Breast epithelium (tissue), 4 donors: ENCODE data around the gene NT5DC1. TPM values are rescaled to one million over a fixed set of nuclear protein-coding genes. Genes with fewer than 3 reads are reported as not detected.
A peak's percentile ranks its signal among the peaks of the same experiment; 100 is the strongest.
"Not testable (repeated sequence)": the region's sequence is repeated elsewhere in the genome, so short reads cannot be mapped to it uniquely, and the experiment has no call there.

ENCODE experiments used
- DNase-seq, 2 donors: peaks; one replicate each; pipeline ENCODE4 v3.0.0-alpha.2; 2019; ENCODE audit warnings: low spot score in 2 of 2
- H3K27ac ChIP-seq, 2 donors: fragments of 200-600 bp; sonication (generic) in 1 of 2; one replicate each; pipeline ENCODE4 v1.5.1; 2016 to 2019; ENCODE audit warnings: mild to moderate bottlenecking in 1 of 2
- H3K27me3 ChIP-seq, 2 donors: fragments of 200-600 bp; sonication (generic) in 1 of 2; one replicate each; pipeline versions ENCODE4 v1.5.1 to v1.6.0; 2017 to 2019; ENCODE audit warnings: control low read depth in 1 of 2, mild to moderate bottlenecking in 1 of 2
- H3K36me3 ChIP-seq: fragments of 200-600 bp; one replicate; pipeline ENCODE4 v1.5.1; 2019
- H3K4me1 ChIP-seq, 2 donors: fragments of 200-600 bp; sonication (generic); one replicate each; pipeline ENCODE4 v1.5.1; 2016 to 2019; ENCODE audit warnings: control low read depth in 1 of 2
- H3K4me3 ChIP-seq, 3 donors: fragments of 200-600 bp; sonication (generic); 1 replicate in 2 of 3; 2 replicates in 1 of 3; pipeline ENCODE4 v1.5.1; 2016 to 2019; ENCODE audit warnings: mild to moderate bottlenecking in 3 of 3, moderate library complexity in 2 of 3
- H3K9me3 ChIP-seq, 2 donors: fragments of 200-600 bp; sonication (generic) in 1 of 2; one replicate each; pipeline ENCODE4 v1.5.1; 2016 to 2019; ENCODE audit warnings: control low read depth in 1 of 2
- CTCF ChIP-seq, 3 donors: fragments of 450-650 bp; IDR thresholded peaks; one replicate each; pipeline ENCODE4 v1.5.1; 2016 to 2017; ENCODE audit warnings: antibody characterized with exemption in 3 of 3, mild to moderate bottlenecking in 3 of 3, moderate library complexity in 3 of 3
- POLR2A ChIP-seq: fragments of 450-650 bp; IDR thresholded peaks from one replicate; pipeline ENCODE4 v1.6.1; 2016; ENCODE audit warnings: antibody characterized with exemption, mild to moderate bottlenecking, moderate library complexity
- POLR2AphosphoS5 ChIP-seq, 3 donors: sonication (generic); formaldehyde crosslinking; IDR thresholded peaks; one replicate each; pipeline ENCODE4 v1.6.1; 2017; ENCODE audit warnings: antibody characterized with exemption in 3 of 3
- intact Hi-C: fragments of 100-400 bp; cut with DNase I; formaldehyde crosslinking; loops from one replicate; pipeline ENCODE4 v1.15.1; 2023; ENCODE audit warnings: low total_unique reads
- total RNA-seq, 3 donors: library from RNA; depleted of rRNA; stranded (reverse); fragments of >200 nt; gene quantifications; one replicate each; pipeline ENCODE4 v1.1.0, GENCODE V29; 2016

NT5DC1 gene
- total RNA-seq, 3 donors from 2014 or later = 11.2 to 13.3 (median 11.8) TPM

DNA sequence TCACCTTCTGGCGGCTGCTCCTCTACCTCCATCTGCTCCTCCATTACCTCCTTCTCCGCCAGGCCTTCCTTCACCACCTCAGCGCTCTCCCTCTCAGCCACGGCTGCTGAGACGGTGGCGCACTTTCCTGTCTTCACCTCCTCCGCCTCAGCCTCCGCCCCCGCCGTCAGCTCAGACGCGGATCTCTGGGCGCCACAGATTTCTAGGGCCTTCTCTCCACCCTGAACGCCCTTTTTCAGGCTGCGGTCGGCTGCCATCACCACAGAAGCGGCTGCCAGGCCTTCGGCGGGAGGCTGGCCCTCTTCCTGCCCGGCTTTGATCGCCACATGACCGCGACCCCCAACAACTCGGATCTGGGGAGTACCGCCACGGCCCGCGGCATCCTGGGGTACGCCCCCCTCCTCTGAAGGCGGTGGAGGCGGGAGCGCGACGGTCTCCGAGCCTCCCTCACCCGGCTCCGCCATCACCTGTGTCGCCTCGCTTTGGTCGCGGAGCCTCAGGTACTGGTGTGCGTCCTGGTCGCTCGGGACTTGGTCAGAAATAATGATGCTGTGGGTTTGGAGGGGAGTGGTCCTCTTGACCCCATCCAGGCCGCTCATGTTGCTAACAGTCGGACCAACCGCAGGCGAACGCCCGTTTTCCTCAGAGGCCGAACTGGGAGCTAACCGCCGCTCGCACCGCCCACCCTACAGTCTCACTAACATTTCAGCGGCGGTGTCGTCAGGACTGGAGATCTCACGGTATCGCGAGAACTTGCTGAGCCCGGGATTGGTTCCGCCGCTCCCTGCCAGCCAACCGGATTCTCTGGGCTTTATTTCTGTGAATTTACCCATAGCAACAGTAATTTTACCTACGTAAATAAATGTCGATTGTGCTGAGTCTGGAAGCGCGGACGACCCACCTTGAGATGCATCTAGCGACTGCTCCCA, 178.8 kb downstream of the NT5DC1 start, which contains the start of gene TSPYL1:
Gene TSPYL1 (minus strand): TSS at position 699 of the 929 bp plus-strand sequence. CDS start 100 bp downstream, at position 599.
- Histone ChIP-seq H3K36me3 (no peaks in the 10 kb centered on the region), H3K4me3 (peak within 1 kb of the TSS; percentile 89 to 91 (median 90)), H3K27ac (peak within 1 kb of the TSS; percentile 99 to 100), H3K27me3 (no peaks in the 10 kb centered on the region), H3K9me3 (no peaks in the 10 kb centered on the region), H3K4me1 (peaks cover 0 to 13% of the 10 kb centered on the region in 2 donors)
- TF ChIP-seq CTCF (IDR thresholded peaks at IDR 0.05) (no peak), POLR2AphosphoS5 (IDR thresholded peaks at IDR 0.05) (peak; percentile 93 to 99 (median 96)), POLR2A (peak; percentile 97)
- intact Hi-C loops = no loop called here
- DNase-seq = peak; percentile 96 to 97

DNA sequence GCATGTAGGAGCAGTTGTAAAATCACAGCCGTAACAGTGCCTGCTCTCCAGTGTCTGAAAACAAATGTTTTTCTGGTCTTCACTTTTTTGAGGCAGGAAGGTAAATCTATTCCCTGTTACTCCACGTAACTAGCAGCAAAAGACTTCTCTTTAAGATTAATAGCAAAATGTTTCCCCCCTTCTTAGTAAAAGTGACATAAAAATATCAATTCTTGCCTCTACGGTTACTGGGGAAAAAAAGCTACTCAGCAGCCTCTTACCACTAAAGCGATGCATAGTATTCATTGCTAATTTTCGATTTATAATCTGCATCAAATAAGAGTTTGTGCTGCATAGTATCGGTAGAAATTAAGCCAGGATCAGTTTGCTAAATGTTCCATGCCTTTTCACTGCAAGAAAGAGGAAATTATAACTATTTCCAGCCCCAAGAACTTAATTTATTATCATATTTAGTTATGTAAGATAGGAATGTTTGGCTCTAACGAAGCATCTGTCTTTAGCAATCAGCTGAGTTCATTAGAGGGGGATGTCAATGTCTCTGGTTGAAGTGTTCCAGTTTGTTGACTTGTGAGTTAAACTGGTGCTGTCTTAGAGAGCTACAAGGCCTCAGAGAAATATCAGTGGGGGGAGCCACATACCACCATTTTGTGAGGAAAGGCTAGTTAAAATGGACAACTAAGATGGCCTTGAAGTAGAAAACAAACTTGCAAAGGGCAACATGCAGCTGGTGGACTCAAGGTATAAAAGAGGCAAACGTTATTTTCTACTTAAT, 179.7 kb downstream of the NT5DC1 start:
- H3K4me1 ChIP-seq = peaks cover 0 to 13% of the 10 kb centered on the region in 2 donors
- DNase-seq = no peak
- H3K27ac ChIP-seq = peak overlapping the region; percentile 99 to 100
- peak overlapping the region; percentile 89 to 91 (median 90) for H3K4me3 ChIP-seq
- intact Hi-C loops = no loop called here
- H3K27me3 ChIP-seq = no peaks in the 10 kb centered on the region
- no peak for TF ChIP-seq CTCF (IDR thresholded peaks at IDR 0.05)
- TF ChIP-seq POLR2AphosphoS5 (IDR thresholded peaks at IDR 0.05) = no peak
- TF ChIP-seq POLR2A = no peak
- H3K36me3 ChIP-seq = no peaks in the 10 kb centered on the region
- no peaks in the 10 kb centered on the region for H3K9me3 ChIP-seq

DNA sequence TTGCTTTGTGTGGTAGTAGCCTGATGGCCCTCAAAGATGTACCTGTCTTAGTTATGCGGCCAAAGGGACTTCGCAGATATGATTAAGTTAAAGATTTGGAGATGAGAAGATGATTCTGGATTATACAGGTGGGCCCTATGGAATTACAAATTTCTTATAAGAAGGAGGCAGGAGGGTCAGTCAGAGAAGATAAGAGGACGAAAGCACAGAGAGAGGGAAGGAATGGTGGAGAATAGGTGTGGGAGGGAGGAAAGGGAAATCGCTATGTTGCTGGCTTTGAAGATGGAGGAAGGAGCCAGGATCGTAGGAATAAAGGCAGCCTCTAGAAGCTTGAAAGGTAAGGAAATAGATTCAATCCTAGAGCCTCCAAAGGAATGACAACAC, 180.3 kb downstream of the NT5DC1 start:
- Histone ChIP-seq H3K9me3 (no peaks in the 10 kb centered on the region), H3K4me3 (peak overlapping the region in 2 of 3 donors; percentile 90 to 91), H3K27ac (peak overlapping the region; percentile 99 to 100), H3K36me3 (no peaks in the 10 kb centered on the region), H3K27me3 (no peaks in the 10 kb centered on the region), H3K4me1 (peaks cover 0 to 13% of the 10 kb centered on the region in 2 donors)
- TF ChIP-seq CTCF (IDR thresholded peaks at IDR 0.05) = no peak
- TF ChIP-seq POLR2AphosphoS5 (IDR thresholded peaks at IDR 0.05) = no peak
- no peak for TF ChIP-seq POLR2A
- intact Hi-C loops = no loop called here
- no peak for DNase-seq

GRCh38 chr6:116282698-116283097, 182.0 kb downstream of the NT5DC1 start:
- Histone ChIP-seq H3K9me3 (no peaks in the 10 kb centered on the region), H3K4me1 (peaks cover 0 to 7% of the 10 kb centered on the region in 2 donors), H3K27me3 (no peaks in the 10 kb centered on the region), H3K36me3 (no peaks in the 10 kb centered on the region), H3K4me3 (no peak overlapping the region), H3K27ac (no peak overlapping the region)
- intact Hi-C loops = no loop called here
- no peak for DNase-seq
- TF ChIP-seq POLR2A = no peak

DNA sequence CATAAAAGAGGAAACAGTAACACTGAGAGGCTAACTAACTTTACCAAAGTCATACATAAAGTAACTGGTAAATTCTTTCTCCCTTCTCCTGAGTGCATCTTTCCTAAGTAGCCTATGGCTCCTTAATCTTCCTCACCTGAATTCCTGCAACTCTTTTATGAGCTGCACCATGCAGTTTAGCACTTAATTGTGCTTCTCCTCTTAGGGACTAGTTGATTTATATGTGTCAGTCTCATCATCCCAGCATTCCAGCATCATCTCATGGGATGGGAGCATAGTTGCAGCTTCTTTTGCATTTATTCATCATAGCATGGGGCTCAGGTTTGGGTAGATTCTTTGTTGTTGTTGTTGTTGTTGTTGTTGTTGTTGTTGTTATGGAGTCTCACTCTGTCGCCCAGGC, 182.5 kb downstream of the NT5DC1 start:
- intact Hi-C loops = no loop called here
- Histone ChIP-seq H3K4me3 (no peak overlapping the region), H3K27ac (no peak overlapping the region), H3K4me1 (peaks cover 0 to 2% of the 10 kb centered on the region in 2 donors), H3K36me3 (no peaks in the 10 kb centered on the region), H3K9me3 (no peaks in the 10 kb centered on the region), H3K27me3 (no peaks in the 10 kb centered on the region)
- no peak for TF ChIP-seq POLR2A
- TF ChIP-seq CTCF (IDR thresholded peaks at IDR 0.05) = no peak
- TF ChIP-seq POLR2AphosphoS5 (IDR thresholded peaks at IDR 0.05) = no peak
- no peak for DNase-seq

- H3K9me3 ChIP-seq, intact Hi-C loops, H3K4me3 ChIP-seq, H3K27ac ChIP-seq, H3K4me1 ChIP-seq, H3K36me3 ChIP-seq, H3K27me3 ChIP-seq, DNase-seq: not testable (repeated sequence)
Observed at GRCh38 chr6:116284984-116285383, 184.3 kb downstream of the NT5DC1 start.
